MM.1S (cell line): ENCODE data around the gene BAIAP2L2.

Source experiments
- DNase-seq: peaks from one replicate; pipeline ENCODE4 v3.0.0-alpha.2; 2015
- H2AFZ ChIP-seq: fragments of 300-600 bp; sonication (generic); 2 replicates; pipeline ENCODE4 v1.6.0; 2016; ENCODE audit warnings: antibody characterized with exemption, low read length
- H3F3A ChIP-seq: fragments of 300-600 bp; sonication (generic); 2 replicates; pipeline ENCODE4 v1.6.1; 2016; ENCODE audit warnings: mild to moderate bottlenecking, antibody characterized with exemption, low read length, moderate library complexity, mixed read lengths; ENCODE audit not compliant: insufficient read depth
- H3K27ac ChIP-seq: fragments of 300-600 bp; sonication (generic); 2 replicates; pipeline ENCODE4 v1.5.1; 2016; ENCODE audit warnings: mild to moderate bottlenecking, low read length
- H3K27me3 ChIP-seq: fragments of 300-600 bp; sonication (generic); replicated peaks from 2 replicates; pipeline ENCODE4 v1.6.0; 2016; ENCODE audit warnings: low read length; ENCODE audit not compliant: insufficient read depth
- H3K36me3 ChIP-seq: fragments of 300-600 bp; sonication (generic); replicated peaks from 2 replicates; pipeline ENCODE4 v1.6.1; 2016; ENCODE audit warnings: mild to moderate bottlenecking, low read length, mixed read lengths; ENCODE audit not compliant: insufficient read depth
- H3K4me1 ChIP-seq: fragments of 300-600 bp; sonication (generic); 2 replicates; pipeline ENCODE4 v1.6.1; 2016; ENCODE audit warnings: low read length, mixed read lengths
- H3K4me2 ChIP-seq: fragments of 300-600 bp; sonication (generic); 2 replicates; pipeline ENCODE4 v1.6.0; 2016; ENCODE audit warnings: low read depth, low read length
- H3K4me3 ChIP-seq: fragments of 300-600 bp; sonication (generic); 2 replicates; pipeline ENCODE4 v1.5.1; 2016; ENCODE audit warnings: low read length, mixed read lengths
- H3K79me2 ChIP-seq: fragments of 300-600 bp; sonication (generic); 2 replicates; pipeline ENCODE4 v1.6.1; 2016; ENCODE audit warnings: mixed run types, low read length, mixed read lengths
- H3K9ac ChIP-seq: fragments of 300-600 bp; sonication (generic); 2 replicates; pipeline ENCODE4 v1.6.1; 2016; ENCODE audit warnings: low read length, mixed read lengths
- H3K9me2 ChIP-seq: fragments of 300-600 bp; sonication (generic); replicated peaks from 2 replicates; pipeline ENCODE4 v1.6.1; 2016; ENCODE audit warnings: mild to moderate bottlenecking, low read length, mixed read lengths; ENCODE audit not compliant: insufficient read depth
- H3K9me3 ChIP-seq: fragments of 300-600 bp; sonication (generic); replicated peaks from 2 replicates; pipeline ENCODE4 v1.6.1; 2016; ENCODE audit warnings: mild to moderate bottlenecking, low read length, mixed read lengths; ENCODE audit not compliant: insufficient read depth
- H4K20me1 ChIP-seq: fragments of 300-600 bp; sonication (generic); 2 replicates; pipeline ENCODE4 v1.6.1; 2016; ENCODE audit warnings: mild to moderate bottlenecking, low read length, moderate library complexity, mixed read lengths; ENCODE audit not compliant: insufficient read depth
- CTCF ChIP-seq: fragments of 300-600 bp; sonication (generic); IDR thresholded peaks from 2 replicates; pipeline ENCODE4 v1.5.1; 2016; ENCODE audit warnings: antibody characterized with exemption, low read length, mixed read lengths
- EZH2 ChIP-seq: fragments of 300-600 bp; sonication (generic); optimal IDR thresholded peaks from 2 replicates; pipeline ENCODE3; 2017; ENCODE audit warnings: low read depth, mild to moderate bottlenecking, antibody characterized with exemption, low read length, mixed read lengths
- EZH2phosphoT487 ChIP-seq: fragments of 300-600 bp; sonication (generic); IDR thresholded peaks from 2 replicates; pipeline ENCODE4 v1.6.1; 2018; ENCODE audit warnings: antibody characterized with exemption, low read length

Gene BAIAP2L2

DNA sequence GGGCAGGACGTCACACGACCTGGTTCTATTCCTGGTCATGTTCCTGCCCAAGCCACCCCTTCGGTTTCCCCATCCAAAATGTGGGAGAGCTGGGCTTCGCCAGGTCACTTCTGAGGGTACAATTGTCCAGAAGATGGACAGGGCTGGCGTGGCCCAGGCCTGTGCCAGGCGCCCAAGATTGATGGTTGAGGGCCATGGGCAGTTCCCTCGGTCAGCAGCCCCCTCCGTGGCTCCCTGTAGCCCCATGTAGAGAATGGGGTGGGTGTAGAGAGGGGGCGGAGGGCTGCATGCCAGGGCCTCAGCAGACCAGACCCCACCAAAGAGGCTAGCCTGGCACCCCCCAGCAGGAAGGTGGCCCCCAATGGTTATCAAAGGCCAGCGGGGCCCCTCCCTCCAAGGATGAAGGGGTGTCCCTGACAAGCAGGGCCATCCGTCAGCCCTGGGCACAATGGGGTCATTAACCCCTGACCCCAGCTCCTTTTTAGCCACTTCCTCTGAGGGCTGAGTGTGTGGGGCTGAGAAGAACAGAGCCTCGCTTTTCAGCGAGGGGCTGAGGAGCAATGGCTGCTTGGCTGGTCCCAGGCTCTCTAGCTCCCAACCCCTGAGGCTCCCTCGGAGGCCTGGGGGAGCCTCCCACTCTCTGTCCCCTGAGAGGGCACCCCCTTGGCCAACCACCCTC is 64.3 kb downstream of the BAIAP2L2 start:
- no peak for TF ChIP-seq EZH2phosphoT487
- no peak for TF ChIP-seq EZH2
- no peak for TF ChIP-seq CTCF
- no peaks in the 10 kb centered on the region for H3K9me3 ChIP-seq
- no peaks in the 10 kb centered on the region for H3K9me2 ChIP-seq
- H3F3A ChIP-seq: no peaks in the 10 kb centered on the region
- no peak overlapping the region for H2AFZ ChIP-seq
- H3K4me3 ChIP-seq: no peak overlapping the region
- H3K9ac ChIP-seq: no peak overlapping the region
- H3K4me2 ChIP-seq: no peak overlapping the region
- peaks cover 5% of the 10 kb centered on the region; the same call in 1 of the 2 replicates for H3K27me3 ChIP-seq
- H4K20me1 ChIP-seq: no peaks in the 10 kb centered on the region
- no peak for DNase-seq
- no peaks in the 10 kb centered on the region for H3K36me3 ChIP-seq
- no peak overlapping the region for H3K27ac ChIP-seq
- no peaks in the 10 kb centered on the region for H3K79me2 ChIP-seq
- H3K4me1 ChIP-seq: no peaks in the 10 kb centered on the region

GRCh38 chr22:38043151-38044039 is 67.1 kb downstream of the BAIAP2L2 start:
- Histone ChIP-seq H3K27me3 (peaks cover 12% of the 10 kb centered on the region; the same call in 1 of the 2 replicates), H3K4me3 (no peak overlapping the region), H4K20me1 (no peaks in the 10 kb centered on the region), H3K9ac (no peak overlapping the region), H2AFZ (no peak overlapping the region), H3K36me3 (no peaks in the 10 kb centered on the region), H3F3A (no peaks in the 10 kb centered on the region), H3K4me2 (no peak overlapping the region), H3K4me1 (no peaks in the 10 kb centered on the region), H3K9me2 (no peaks in the 10 kb centered on the region), H3K79me2 (no peaks in the 10 kb centered on the region), H3K27ac (no peak overlapping the region), H3K9me3 (no peaks in the 10 kb centered on the region)
- no peak for DNase-seq
- TF ChIP-seq EZH2 (no peak), EZH2phosphoT487 (no peak), CTCF (no peak)

GRCh38 chr22:38042488-38042790 is 68.0 kb downstream of the BAIAP2L2 start:
- H3F3A ChIP-seq: no peaks in the 10 kb centered on the region
- H3K4me3 ChIP-seq: no peak overlapping the region
- no peak for DNase-seq
- H3K9ac ChIP-seq: no peak overlapping the region
- H3K4me1 ChIP-seq: no peaks in the 10 kb centered on the region
- H3K27ac ChIP-seq: no peak overlapping the region
- H3K79me2 ChIP-seq: no peaks in the 10 kb centered on the region
- H3K27me3 ChIP-seq: peaks cover 12% of the 10 kb centered on the region; the same call in 1 of the 2 replicates
- no peak overlapping the region for H2AFZ ChIP-seq
- H3K9me3 ChIP-seq: no peaks in the 10 kb centered on the region
- TF ChIP-seq CTCF (no peak), EZH2phosphoT487 (no peak), EZH2 (no peak)
- no peaks in the 10 kb centered on the region for H3K36me3 ChIP-seq
- no peak overlapping the region for H3K4me2 ChIP-seq
- H4K20me1 ChIP-seq: no peaks in the 10 kb centered on the region
- no peaks in the 10 kb centered on the region for H3K9me2 ChIP-seq
